Measurements from ENCODE around the gene BORCS8.
A peak's percentile ranks its signal among the peaks of the same experiment; 100 is the strongest.
"Not testable (repeated sequence)": the region's sequence is repeated elsewhere in the genome, so short reads cannot be mapped to it uniquely, and the experiment has no call there.

BORCS8 gene

GRCh38 chr19:19142347-19142746 lies 49.6 kb downstream of the BORCS8 start:
- Histone ChIP-seq H3K36me3 (ENCODE audit: insufficient read depth, low read length) (no peaks in the 10 kb centered on the region), H3K4me1 (ENCODE audit: control insufficient read depth, insufficient read depth, low read length) (peaks cover 9% of the 10 kb centered on the region), H3K9me3 (replicated peaks; ENCODE audit: low read length) (no peaks in the 10 kb centered on the region), H3K9ac (ENCODE audit: low read depth, low read length) (no peak overlapping the region), H3K4me2 (ENCODE audit: low read length) (no peak overlapping the region), H3K27me3 (ENCODE audit: control insufficient read depth, insufficient read depth, low read length) (no peaks in the 10 kb centered on the region), H3K4me3 (ENCODE audit: low read length) (no peak overlapping the region)

GRCh38 chr19:19140476-19140875 lies 51.5 kb downstream of the BORCS8 start:
- Histone ChIP-seq H3K27me3 (ENCODE audit: control insufficient read depth, insufficient read depth, low read length) (no peaks in the 10 kb centered on the region), H3K9ac (ENCODE audit: low read depth, low read length) (no peak overlapping the region)

DNA sequence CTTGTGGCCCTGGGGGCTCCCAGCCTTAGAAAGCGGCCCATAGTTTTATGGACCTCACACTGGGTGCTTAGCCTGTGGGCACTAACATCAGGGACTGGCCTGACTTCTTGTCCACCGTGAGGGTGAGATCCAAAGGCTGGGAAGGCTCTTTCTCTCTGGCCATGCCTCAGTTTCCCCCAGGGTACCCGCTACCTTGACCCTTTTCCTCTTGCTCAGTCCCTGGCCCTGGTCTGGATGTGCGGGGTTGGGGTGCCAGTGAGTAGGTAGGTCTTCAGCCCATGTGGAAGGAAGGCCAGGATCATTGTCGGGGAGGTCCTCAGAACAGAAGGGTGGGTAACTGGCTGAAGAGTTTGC lies 52.1 kb downstream of the BORCS8 start:
- Histone ChIP-seq H3K4me2 (ENCODE audit: low read length) (no peak overlapping the region), H3K4me1 (ENCODE audit: control insufficient read depth, insufficient read depth, low read length) (peaks cover 8% of the 10 kb centered on the region), H3K9ac (ENCODE audit: low read depth, low read length) (no peak overlapping the region), H3K4me3 (ENCODE audit: low read length) (no peak overlapping the region), H3K27me3 (ENCODE audit: control insufficient read depth, insufficient read depth, low read length) (no peaks in the 10 kb centered on the region), H3K36me3 (ENCODE audit: insufficient read depth, low read length) (no peaks in the 10 kb centered on the region), H3K9me3 (replicated peaks; ENCODE audit: low read length) (no peaks in the 10 kb centered on the region)

More at GRCh38 chr19:19140476-19140875, 51.5 kb downstream of the BORCS8 start:
- Histone ChIP-seq H3K36me3 (ENCODE audit: insufficient read depth, low read length) (no peaks in the 10 kb centered on the region), H3K4me3 (ENCODE audit: low read length) (no peak overlapping the region), H3K4me1 (ENCODE audit: control insufficient read depth, insufficient read depth, low read length) (peaks cover 8% of the 10 kb centered on the region), H3K9me3 (replicated peaks; ENCODE audit: low read length) (no peaks in the 10 kb centered on the region), H3K4me2 (ENCODE audit: low read length) (no peak overlapping the region)

DNA sequence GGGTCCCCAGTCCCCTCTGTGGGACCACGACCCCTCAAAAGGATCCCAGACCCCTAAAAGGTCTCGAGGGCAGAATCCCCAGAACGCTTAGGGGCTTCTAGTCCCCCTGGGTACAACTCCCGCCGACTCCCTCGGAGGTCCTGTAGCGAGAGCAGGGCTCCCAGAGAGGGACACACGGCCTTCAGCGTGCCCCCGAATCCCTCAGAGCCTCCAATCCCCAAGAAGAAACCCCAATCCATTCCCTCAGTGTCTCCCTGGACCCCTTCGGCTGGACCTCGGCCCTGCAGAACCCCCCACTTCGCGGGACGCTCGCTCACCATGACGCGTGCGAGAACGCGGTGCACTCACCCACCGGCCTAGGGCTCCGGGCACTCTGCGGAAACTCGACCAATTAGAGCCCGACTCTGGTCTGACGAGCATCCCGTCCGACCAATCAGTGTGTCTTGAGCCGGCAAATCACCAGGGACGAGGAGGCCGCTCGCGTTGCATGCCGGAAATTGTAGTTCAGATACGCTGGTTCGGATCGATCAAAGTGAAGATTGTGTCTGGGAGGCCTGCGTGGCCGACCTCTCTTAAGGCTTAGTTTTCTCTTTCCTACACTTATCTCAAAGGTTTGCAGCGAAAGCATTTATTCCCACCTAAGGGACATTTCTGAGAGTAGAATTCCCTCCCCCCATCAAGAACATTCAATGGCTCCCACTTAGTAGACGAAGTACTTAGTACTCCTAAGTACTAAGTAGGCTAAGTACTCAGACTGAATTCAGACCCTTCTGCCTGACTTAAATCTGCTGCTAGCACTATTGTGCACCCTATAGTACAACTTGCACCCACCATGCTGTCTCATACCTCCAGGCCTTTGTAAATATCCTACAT lies 53.6 kb downstream of the BORCS8 start, which contains the start of gene TMEM161A:
Gene TMEM161A (minus strand): TSS at position 370 of the 873 bp plus-strand sequence. CDS start 50 bp downstream, at position 320.
- Histone ChIP-seq H3K36me3 (ENCODE audit: insufficient read depth, low read length) (no peaks in the 10 kb centered on the region), H3K9ac (ENCODE audit: low read depth, low read length) (peak within 1 kb of the TSS; percentile 88), H3K4me1 (ENCODE audit: control insufficient read depth, insufficient read depth, low read length) (peaks cover 8% of the 10 kb centered on the region), H3K27me3 (ENCODE audit: control insufficient read depth, insufficient read depth, low read length) (no peaks in the 10 kb centered on the region), H3K4me2 (ENCODE audit: low read length) (peak within 1 kb of the TSS; percentile 88), H3K9me3 (replicated peaks; ENCODE audit: low read length) (no peaks in the 10 kb centered on the region), H3K4me3 (ENCODE audit: low read length) (peak within 1 kb of the TSS; percentile 80)

DNA sequence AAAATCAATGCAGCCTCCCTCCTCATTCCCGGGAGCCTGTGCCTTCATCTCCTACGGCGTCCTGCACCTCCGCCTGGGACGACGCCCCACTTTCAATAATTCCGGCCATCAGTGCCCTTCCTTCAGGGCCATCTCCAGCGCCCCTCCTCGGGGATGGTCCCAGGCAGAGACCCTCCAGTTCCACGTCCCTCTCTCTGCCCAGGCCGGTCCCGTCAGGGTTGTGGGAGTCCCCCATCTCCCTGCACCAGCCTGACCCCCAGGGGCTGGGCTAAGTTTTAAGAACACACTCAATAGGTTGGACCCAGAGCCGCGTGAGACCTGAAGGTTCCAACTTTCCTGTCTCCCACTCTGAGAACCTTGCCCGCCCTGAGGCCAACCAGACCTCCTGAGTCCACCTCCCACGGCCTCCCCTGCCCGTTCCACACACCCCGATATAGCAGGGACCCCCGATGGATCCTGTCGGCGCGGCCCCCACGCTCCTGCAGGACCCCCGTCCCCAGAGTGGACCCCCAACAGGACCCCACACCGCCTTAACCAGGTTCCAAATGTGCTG lies 54.3 kb downstream of the BORCS8 start:
- peak overlapping the region; percentile 88 for H3K9ac ChIP-seq (ENCODE audit: low read depth, low read length)
- no peaks in the 10 kb centered on the region for H3K36me3 ChIP-seq (ENCODE audit: insufficient read depth, low read length)
- peaks cover 8% of the 10 kb centered on the region for H3K4me1 ChIP-seq (ENCODE audit: control insufficient read depth, insufficient read depth, low read length)

GRCh38 chr19:19135713-19136112 lies 56.2 kb downstream of the BORCS8 start:
- not testable (repeated sequence) for H3K9me3 ChIP-seq (replicated peaks; ENCODE audit: low read length); H3K27me3 ChIP-seq (ENCODE audit: control insufficient read depth, insufficient read depth, low read length); H3K4me2 ChIP-seq (ENCODE audit: low read length); H3K9ac ChIP-seq (ENCODE audit: low read depth, low read length); H3K4me1 ChIP-seq (ENCODE audit: control insufficient read depth, insufficient read depth, low read length); H3K4me3 ChIP-seq (ENCODE audit: low read length); H3K36me3 ChIP-seq (ENCODE audit: insufficient read depth, low read length)

More for the DNA sequence above, 54.3 kb downstream of the BORCS8 start:
- Histone ChIP-seq H3K9me3 (replicated peaks; ENCODE audit: low read length) (peaks cover under 1% of the 10 kb centered on the region), H3K4me2 (ENCODE audit: low read length) (peak overlapping the region; percentile 88), H3K4me3 (ENCODE audit: low read length) (peak overlapping the region; percentile 80), H3K27me3 (ENCODE audit: control insufficient read depth, insufficient read depth, low read length) (no peaks in the 10 kb centered on the region)

- Histone ChIP-seq H3K4me2 (ENCODE audit: low read length) (no peak overlapping the region), H3K4me1 (ENCODE audit: control insufficient read depth, insufficient read depth, low read length) (peaks cover 8% of the 10 kb centered on the region), H3K9me3 (replicated peaks; ENCODE audit: low read length) (peaks cover 9% of the 10 kb centered on the region), H3K4me3 (ENCODE audit: low read length) (no peak overlapping the region), H3K27me3 (ENCODE audit: control insufficient read depth, insufficient read depth, low read length) (no peaks in the 10 kb centered on the region), H3K36me3 (ENCODE audit: insufficient read depth, low read length) (peaks cover 5% of the 10 kb centered on the region), H3K9ac (ENCODE audit: low read depth, low read length) (no peak overlapping the region)
Observed at GRCh38 chr19:19134687-19135158, 57.2 kb downstream of the BORCS8 start.

DNA sequence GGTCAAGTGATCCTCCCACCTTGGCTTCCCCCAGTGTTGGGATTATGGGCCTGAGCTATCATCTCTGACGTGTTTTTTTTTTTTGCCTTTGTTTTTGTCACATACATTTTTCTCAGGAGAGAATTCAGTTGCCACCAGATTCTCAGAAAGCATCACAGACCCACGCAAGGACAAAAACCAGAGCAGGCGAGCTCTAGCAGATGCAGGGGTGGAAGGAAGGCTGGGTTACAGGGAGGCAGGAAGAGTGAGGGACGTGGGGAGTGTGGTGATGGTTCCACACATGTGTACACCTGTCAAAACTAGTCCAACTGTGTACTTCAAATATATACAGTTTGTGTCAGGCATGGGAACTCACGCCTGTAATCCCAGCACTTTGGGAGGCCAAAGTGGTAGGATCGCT lies 58.0 kb downstream of the BORCS8 start:
- Histone ChIP-seq H3K9ac (ENCODE audit: low read depth, low read length) (no peak overlapping the region), H3K4me1 (ENCODE audit: control insufficient read depth, insufficient read depth, low read length) (peaks cover 8% of the 10 kb centered on the region)

DNA sequence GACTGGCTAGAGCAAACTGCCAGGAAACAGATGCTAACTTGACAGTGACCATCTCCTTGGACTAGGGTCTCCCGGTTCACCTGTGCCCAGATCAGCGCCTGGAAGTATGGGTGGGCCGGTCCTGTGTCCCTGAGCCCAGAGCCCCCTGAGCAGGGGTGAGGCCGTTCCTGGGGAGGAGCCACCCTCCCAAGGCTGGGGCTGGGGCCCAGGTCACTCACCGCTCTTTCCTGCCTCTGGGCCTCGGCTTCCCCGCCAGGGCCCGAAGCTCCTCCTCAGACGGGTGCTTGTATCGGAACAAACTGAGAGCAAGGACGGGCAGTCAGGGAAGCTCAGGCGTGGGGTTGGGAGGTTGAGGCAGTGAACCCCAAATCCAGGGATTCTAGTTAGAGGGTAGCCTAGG lies 59.0 kb downstream of the BORCS8 start:
- no peak overlapping the region for H3K4me2 ChIP-seq (ENCODE audit: low read length)
- no peak overlapping the region for H3K9ac ChIP-seq (ENCODE audit: low read depth, low read length)
- H3K36me3 ChIP-seq (ENCODE audit: insufficient read depth, low read length): peaks cover 5% of the 10 kb centered on the region
- peaks cover 8% of the 10 kb centered on the region for H3K4me1 ChIP-seq (ENCODE audit: control insufficient read depth, insufficient read depth, low read length)
- H3K4me3 ChIP-seq (ENCODE audit: low read length): no peak overlapping the region
- no peaks in the 10 kb centered on the region for H3K27me3 ChIP-seq (ENCODE audit: control insufficient read depth, insufficient read depth, low read length)
- peaks cover 9% of the 10 kb centered on the region for H3K9me3 ChIP-seq (replicated peaks; ENCODE audit: low read length)

More for the DNA sequence above, 58.0 kb downstream of the BORCS8 start:
- Histone ChIP-seq H3K4me2 (ENCODE audit: low read length) (no peak overlapping the region), H3K36me3 (ENCODE audit: insufficient read depth, low read length) (peaks cover 5% of the 10 kb centered on the region), H3K27me3 (ENCODE audit: control insufficient read depth, insufficient read depth, low read length) (no peaks in the 10 kb centered on the region), H3K4me3 (ENCODE audit: low read length) (no peak overlapping the region), H3K9me3 (replicated peaks; ENCODE audit: low read length) (peaks cover 9% of the 10 kb centered on the region)

DNA sequence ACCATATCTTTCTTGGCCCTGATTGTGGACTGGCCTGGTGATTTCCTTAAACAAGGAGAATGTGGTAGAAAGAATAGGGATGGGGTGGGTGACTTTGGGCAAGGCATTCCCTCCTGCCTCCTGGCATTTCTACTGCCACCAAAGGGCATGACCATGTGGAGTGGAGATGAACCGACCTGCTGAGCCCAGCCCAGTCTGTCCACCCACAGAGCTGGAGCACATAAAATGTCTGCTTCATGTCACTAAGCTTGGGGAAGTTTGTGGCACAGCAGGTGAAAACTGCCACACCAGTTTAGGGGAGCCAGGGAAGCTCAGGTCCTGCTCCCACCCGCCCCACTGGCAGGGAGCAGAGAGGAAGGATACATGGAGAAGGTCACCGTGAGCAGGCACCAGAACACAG lies 60.0 kb downstream of the BORCS8 start:
- Histone ChIP-seq H3K4me2 (ENCODE audit: low read length) (no peak overlapping the region), H3K4me1 (ENCODE audit: control insufficient read depth, insufficient read depth, low read length) (no peaks in the 10 kb centered on the region), H3K27me3 (ENCODE audit: control insufficient read depth, insufficient read depth, low read length) (no peaks in the 10 kb centered on the region), H3K9me3 (replicated peaks; ENCODE audit: low read length) (peaks cover 9% of the 10 kb centered on the region), H3K4me3 (ENCODE audit: low read length) (no peak overlapping the region), H3K36me3 (ENCODE audit: insufficient read depth, low read length) (peaks cover 5% of the 10 kb centered on the region), H3K9ac (ENCODE audit: low read depth, low read length) (no peak overlapping the region)

Measured in skeletal muscle satellite cell (primary cell).